Stimulated activated CD8-positive, alpha-beta memory T cell treated with anti-CD3 and anti-CD28 coated beads, Interleukin-2, amount 100 ng/mL, for 1 hour (primary cell): ENCODE results near the gene CD4.

Experiments
- DNase-seq, 2 donors: peaks; one replicate each; pipeline ENCODE4 v3.0.0-alpha.2; 2020; ENCODE audit warnings: low read depth in 2 of 2

Gene CD4

GRCh38 chr12:6778217-6778573 lies 11.1 kb upstream of the CD4 start:
- DNase-seq: no peak

GRCh38 chr12:6778574-6779550 lies 10.5 kb upstream of the CD4 start:
- DNase-seq: peak; percentile 73 to 79

DNA sequence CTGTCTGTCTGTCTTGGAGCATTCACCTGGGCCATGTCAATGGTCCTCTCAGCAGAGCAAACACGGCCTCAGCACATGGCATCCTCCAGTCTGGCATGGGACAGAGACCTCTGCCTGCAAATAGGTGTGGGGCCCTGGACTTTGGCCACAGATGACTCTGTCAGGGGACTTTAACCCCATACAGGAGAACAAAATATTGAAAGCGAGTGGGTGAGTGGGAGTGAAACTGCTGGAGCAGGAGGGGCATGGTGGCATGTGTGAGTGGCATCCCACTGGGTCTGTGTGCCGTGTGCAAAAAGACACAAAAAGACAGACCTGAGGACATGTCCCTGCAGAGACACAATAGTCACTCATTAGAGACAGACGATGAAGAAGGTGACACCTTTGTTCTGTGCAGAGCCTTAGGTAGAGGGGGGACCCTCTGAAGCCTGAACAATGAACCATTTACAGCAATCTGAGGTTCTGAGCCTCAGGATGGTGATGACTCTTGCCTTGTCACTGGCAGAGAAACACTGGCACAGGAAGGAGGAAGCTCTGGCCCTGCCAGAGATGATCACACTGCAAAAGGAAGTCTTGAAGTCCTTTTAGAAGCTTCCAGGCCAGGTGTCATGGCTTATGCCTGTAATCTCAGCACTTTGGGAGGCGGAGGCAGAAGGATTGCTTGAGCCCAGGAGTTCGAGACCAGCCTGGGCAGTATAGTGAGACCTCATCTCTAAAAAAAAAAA lies 9.5 kb upstream of the CD4 start:
- no peak for DNase-seq

- no peak for DNase-seq
Observed at GRCh38 chr12:6780573-6780972, 8.8 kb upstream of the CD4 start.

GRCh38 chr12:6782119-6782518 lies 7.2 kb upstream of the CD4 start:
- DNase-seq: no peak

- DNase-seq: no peak
Observed at GRCh38 chr12:6782850-6783566, 6.3 kb upstream of the CD4 start.

- no peak for DNase-seq
Observed at GRCh38 chr12:6783828-6784227, 5.5 kb upstream of the CD4 start.

GRCh38 chr12:6784296-6784695 lies 5.0 kb upstream of the CD4 start:
- no peak for DNase-seq

GRCh38 chr12:6784761-6785160 lies 4.6 kb upstream of the CD4 start:
- no peak for DNase-seq

DNA sequence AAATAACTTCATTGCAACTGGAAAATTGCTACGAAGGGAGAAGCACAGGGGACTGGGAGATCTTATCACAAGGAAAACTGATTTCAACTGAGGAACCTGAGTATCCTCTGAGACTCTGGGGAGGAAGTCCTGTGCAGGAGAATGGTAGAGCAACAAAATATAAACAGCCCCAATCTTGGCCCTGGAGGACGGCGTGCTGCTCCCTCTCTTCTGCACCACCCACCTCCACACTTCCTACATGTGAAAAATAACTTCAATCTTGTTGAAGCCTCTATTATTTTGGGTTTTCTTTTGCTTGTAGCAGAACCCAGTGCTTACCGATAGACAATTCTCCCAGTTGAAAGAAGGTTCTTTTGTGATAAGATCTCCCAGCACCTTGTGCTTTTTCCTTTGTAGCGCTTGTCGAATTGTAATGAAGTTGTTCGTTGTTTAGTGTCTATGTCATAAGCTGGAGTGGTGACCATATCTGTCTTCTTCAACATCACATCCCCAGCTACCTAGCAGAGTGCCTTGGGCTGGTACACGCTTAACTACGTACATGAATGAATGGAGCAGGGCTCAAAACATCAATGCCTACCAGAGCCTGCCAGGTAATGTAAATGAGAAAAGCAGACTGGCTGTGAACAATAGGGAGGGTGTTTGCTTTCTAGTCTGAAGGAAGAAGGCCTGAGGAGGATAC lies 2.8 kb upstream of the CD4 start:
- DNase-seq: no peak

DNA sequence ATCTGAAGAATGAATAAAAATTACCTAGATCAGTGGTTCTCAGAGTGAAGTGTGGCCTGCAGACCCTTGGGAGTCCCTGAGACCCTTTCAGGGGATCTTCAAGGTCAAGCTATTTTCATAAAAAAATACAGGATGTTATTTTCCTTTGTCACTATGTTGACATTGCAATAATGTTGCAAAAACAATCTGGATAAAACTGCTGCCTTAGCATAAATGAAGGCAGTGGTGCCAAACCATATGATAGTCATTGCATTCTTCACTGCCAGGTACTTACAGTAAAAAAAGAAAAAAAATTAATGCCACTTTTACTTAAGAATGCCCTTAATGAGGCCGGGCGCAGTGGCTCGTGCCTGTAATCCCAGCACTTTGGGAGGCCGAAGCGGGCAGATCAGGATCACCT lies 2.0 kb upstream of the CD4 start:
- no peak for DNase-seq

GRCh38 chr12:6790496-6791150 lies 1.3 kb downstream of the CD4 start:
- no peak for DNase-seq

GRCh38 chr12:6791931-6792520 lies 2.7 kb downstream of the CD4 start:
- DNase-seq: no peak

GRCh38 chr12:6792522-6793201 lies 3.3 kb downstream of the CD4 start:
- no peak for DNase-seq

GRCh38 chr12:6795088-6795487 lies 5.8 kb downstream of the CD4 start:
- DNase-seq: no peak

DNA sequence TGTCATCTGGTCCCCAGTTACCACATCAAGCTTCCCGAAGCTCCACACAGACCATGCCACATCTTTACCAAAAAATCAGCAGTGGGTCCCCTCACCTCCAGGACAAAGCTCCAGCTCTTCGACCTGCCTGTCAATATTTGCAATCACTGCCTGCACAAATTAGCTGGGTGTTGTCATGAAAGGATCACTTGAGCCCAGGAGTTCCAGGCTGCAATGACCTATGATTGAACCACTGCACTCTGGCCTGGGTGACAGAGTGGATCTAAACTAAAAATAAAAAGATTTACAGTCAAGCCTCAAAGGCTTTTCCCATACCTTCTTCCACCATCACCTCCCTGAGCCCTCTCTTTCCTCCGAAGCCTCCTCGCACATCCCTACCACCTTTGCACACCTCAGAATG lies 7.2 kb downstream of the CD4 start:
- DNase-seq: no peak

DNA sequence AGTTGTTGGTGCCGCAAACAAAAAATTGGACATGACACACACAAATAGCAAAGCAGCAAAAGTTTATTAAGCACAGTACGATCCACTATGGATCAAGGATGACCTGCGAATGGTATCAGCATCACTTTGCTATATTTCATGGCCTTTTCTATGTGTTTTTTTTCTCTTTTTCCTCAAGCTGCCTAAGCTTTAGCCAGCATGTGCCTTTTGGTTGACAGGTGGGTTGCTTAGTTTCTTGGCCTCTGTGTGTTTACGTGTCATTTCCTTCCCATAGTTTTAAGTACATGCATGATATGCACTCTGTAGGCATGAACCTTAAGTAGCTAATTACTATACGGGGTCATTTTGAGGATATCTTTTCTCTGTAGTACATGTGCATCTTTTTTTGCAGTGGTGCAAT lies 9.8 kb downstream of the CD4 start:
- DNase-seq: no peak

DNA sequence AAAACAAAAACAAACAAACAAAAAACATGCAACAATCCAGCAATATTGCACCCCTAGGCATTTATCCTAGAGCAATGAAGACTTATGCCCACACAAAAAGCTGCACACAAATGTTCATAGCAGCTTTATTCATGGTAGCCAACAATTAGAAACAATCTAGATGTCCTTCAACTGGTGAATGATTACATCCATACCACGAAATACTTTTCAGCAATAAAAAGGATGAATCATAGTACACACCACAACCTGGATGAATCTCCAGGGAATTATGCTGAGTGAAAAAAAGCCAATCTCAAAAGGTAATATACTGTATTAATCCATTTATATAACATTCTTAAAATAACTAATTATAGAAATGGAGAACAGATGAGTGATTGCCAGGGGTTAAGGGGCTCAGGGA lies 17.8 kb downstream of the CD4 start:
- no peak for DNase-seq

DNA sequence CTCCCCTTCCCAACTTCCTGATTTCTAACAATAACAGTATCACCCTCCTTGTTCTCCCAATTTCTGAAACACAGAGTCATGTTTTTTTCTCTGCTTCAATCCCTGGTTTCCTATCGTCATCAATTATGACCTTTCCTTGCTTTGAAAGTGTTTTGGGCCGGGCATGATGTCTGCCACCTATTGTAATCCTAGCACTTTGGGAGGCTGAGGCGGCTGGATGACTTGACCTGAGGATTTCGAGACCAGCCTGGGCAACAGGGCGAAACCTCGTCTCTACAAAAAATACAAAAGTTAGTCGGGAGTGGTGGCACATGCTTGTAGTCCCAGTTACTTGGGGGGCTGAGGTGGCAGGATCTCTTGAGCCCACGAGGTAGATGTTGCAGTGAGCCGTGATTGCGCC lies 19.7 kb downstream of the CD4 start:
- DNase-seq: no peak

GRCh38 chr12:6810758-6811157 lies 21.4 kb downstream of the CD4 start:
- DNase-seq: no peak
